OCI-LY1 (cell line): Measurements from ENCODE around the gene IQCN.

ENCODE experiments used
- H2AFZ ChIP-seq: fragments of 200-600 bp; sonication (generic), shearing (Covaris generic); 2 replicates; pipeline ENCODE4 v1.6.0; 2014; ENCODE audit warnings: antibody characterized with exemption, mild to moderate bottlenecking, low read length
- H3F3A ChIP-seq: fragments of 200-600 bp; sonication (generic), shearing (Covaris generic); 2 replicates; pipeline ENCODE4 v1.6.0; 2014; ENCODE audit warnings: mild to moderate bottlenecking, antibody characterized with exemption, low read length, moderate library complexity; ENCODE audit not compliant: insufficient read depth
- H3K27ac ChIP-seq: fragments of 200-600 bp; sonication (generic); 2 replicates; pipeline ENCODE4 v1.5.1; 2014; ENCODE audit warnings: low read length, mixed run types, mild to moderate bottlenecking, low read depth; ENCODE audit not compliant: poor library complexity, severe bottlenecking
- H3K27me3 ChIP-seq: fragments of 200-600 bp; sonication (generic); 2 replicates; pipeline ENCODE4 v1.6.0; 2014; ENCODE audit warnings: antibody characterized with exemption, mild to moderate bottlenecking, low read length, moderate library complexity; ENCODE audit not compliant: insufficient read depth
- H3K36me3 ChIP-seq: fragments of 200-600 bp; sonication (generic); 2 replicates; pipeline ENCODE4 v1.6.1; 2014; ENCODE audit warnings: mild to moderate bottlenecking, antibody characterized with exemption, low read length, moderate library complexity, mixed read lengths; ENCODE audit not compliant: insufficient read depth
- H3K4me1 ChIP-seq: fragments of 200-600 bp; sonication (generic); 2 replicates; pipeline ENCODE4 v1.5.1; 2014; ENCODE audit warnings: mild to moderate bottlenecking, low read length, moderate library complexity; ENCODE audit not compliant: insufficient read depth, severe bottlenecking
- H3K4me2 ChIP-seq: fragments of 200-600 bp; sonication (generic), shearing (Covaris generic); 2 replicates; pipeline ENCODE4 v1.6.1; 2014; ENCODE audit warnings: low read length
- H3K4me3 ChIP-seq: fragments of 200-600 bp; sonication (generic); 2 replicates; pipeline ENCODE4 v1.5.1; 2014; ENCODE audit warnings: low read length, low read depth, mild to moderate bottlenecking, mixed read lengths; ENCODE audit not compliant: poor library complexity, severe bottlenecking
- H3K79me2 ChIP-seq: fragments of 200-600 bp; shearing (Covaris generic); 2 replicates; pipeline ENCODE4 v1.6.1; 2016; ENCODE audit warnings: mixed run types, low read length, mixed read lengths; ENCODE audit not compliant: insufficient read depth
- H3K9ac ChIP-seq: fragments of 200-600 bp; sonication (generic), shearing (Covaris generic); 2 replicates; pipeline ENCODE4 v1.6.1; 2014; ENCODE audit warnings: mild to moderate bottlenecking, low read length, mixed read lengths
- H3K9me2 ChIP-seq: fragments of 200-600 bp; sonication (generic), shearing (Covaris generic); 2 replicates; pipeline ENCODE4 v1.6.1; 2014; ENCODE audit warnings: low read depth, mild to moderate bottlenecking, low read length, mixed read lengths
- H3K9me3 ChIP-seq: fragments of 200-600 bp; shearing (Covaris generic); 2 replicates; pipeline ENCODE4 v1.6.1; 2014; ENCODE audit warnings: low read length, mixed read lengths
- H4K20me1 ChIP-seq: fragments of 200-600 bp; sonication (generic), shearing (Covaris generic); 2 replicates; pipeline ENCODE4 v1.6.0; 2016; ENCODE audit warnings: mild to moderate bottlenecking, low read length; ENCODE audit not compliant: insufficient read depth
- CTCF ChIP-seq: fragments of 200-600 bp; sonication (generic), shearing (Covaris generic); IDR thresholded peaks from 2 replicates; pipeline ENCODE4 v1.5.1; 2017; ENCODE audit warnings: mild to moderate bottlenecking, antibody characterized with exemption, low read length, moderate library complexity, mixed read lengths
- EZH2 ChIP-seq: fragments of 200-600 bp; sonication (generic), shearing (Covaris generic); IDR thresholded peaks from 2 replicates; pipeline ENCODE4 v1.8.0; 2017; ENCODE audit warnings: borderline replicate concordance, mixed run types, mild to moderate bottlenecking, antibody characterized with exemption, low read length, moderate library complexity, mixed read lengths

IQCN gene

GRCh38 chr19:18262144-18262543 lies 12.1 kb downstream of the IQCN start:
- TF ChIP-seq EZH2 = no peak
- no peak for TF ChIP-seq CTCF
- Histone ChIP-seq H3K4me2 (no peak overlapping the region), H3K27me3 (no peaks in the 10 kb centered on the region), H3K9me3 (no peaks in the 10 kb centered on the region), H3K79me2 (no peaks in the 10 kb centered on the region), H3K9ac (no peak overlapping the region), H3K4me1 (no peaks in the 10 kb centered on the region), H3F3A (no peaks in the 10 kb centered on the region), H3K4me3 (no peak overlapping the region), H2AFZ (no peak overlapping the region), H3K36me3 (no peaks in the 10 kb centered on the region), H3K27ac (no peak overlapping the region), H4K20me1 (no peaks in the 10 kb centered on the region), H3K9me2 (no peaks in the 10 kb centered on the region)

GRCh38 chr19:18261474-18261873 lies 12.8 kb downstream of the IQCN start:
- Histone ChIP-seq H3K4me3 (no peak overlapping the region), H3K9me2 (no peaks in the 10 kb centered on the region), H3K79me2 (no peaks in the 10 kb centered on the region), H3K9ac (no peak overlapping the region), H4K20me1 (no peaks in the 10 kb centered on the region), H3K27me3 (no peaks in the 10 kb centered on the region), H3F3A (no peaks in the 10 kb centered on the region), H3K27ac (no peak overlapping the region), H3K4me2 (no peak overlapping the region), H3K4me1 (no peaks in the 10 kb centered on the region), H3K9me3 (no peaks in the 10 kb centered on the region), H2AFZ (no peak overlapping the region), H3K36me3 (no peaks in the 10 kb centered on the region)
- TF ChIP-seq CTCF (no peak), EZH2 (no peak)

DNA sequence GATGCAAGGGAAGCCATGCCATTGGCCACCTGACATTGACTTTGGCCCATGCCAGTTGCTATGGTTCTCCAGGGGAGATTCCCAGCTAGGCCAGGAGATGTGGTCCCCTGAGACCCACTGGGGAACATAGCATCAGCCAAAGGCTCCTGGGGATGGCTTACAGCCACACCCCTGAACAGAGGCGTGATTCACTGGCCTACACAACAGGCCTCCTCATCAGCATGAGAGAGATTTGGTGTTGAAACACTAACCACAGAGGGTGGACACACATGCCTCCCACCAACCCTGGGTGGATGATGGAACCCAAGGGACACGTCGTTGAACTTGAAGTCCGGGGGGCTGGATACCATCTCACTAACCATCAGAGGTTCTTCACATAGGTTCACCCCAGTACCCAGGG lies 14.4 kb downstream of the IQCN start:
- Histone ChIP-seq H3K9me3 (no peaks in the 10 kb centered on the region), H3K4me2 (no peak overlapping the region), H3K36me3 (no peaks in the 10 kb centered on the region), H3K4me3 (no peak overlapping the region), H3K9me2 (no peaks in the 10 kb centered on the region), H3F3A (0 out of 2 replicates have a peak, but pooled peaks cover under 1% of the 10 kb centered on the region), H3K9ac (no peak overlapping the region), H3K4me1 (peaks cover 4% of the 10 kb centered on the region), H3K27ac (no peak overlapping the region), H3K79me2 (no peaks in the 10 kb centered on the region), H2AFZ (no peak overlapping the region), H3K27me3 (no peaks in the 10 kb centered on the region), H4K20me1 (no peaks in the 10 kb centered on the region)
- no peak for TF ChIP-seq CTCF
- TF ChIP-seq EZH2 = no peak
